Measurements from ENCODE around the gene WDR12. TPM values are rescaled to one million over a fixed set of nuclear protein-coding genes. Genes with fewer than 3 reads are reported as not detected.
A peak's percentile ranks its signal among the peaks of the same experiment; 100 is the strongest.
"Not testable (repeated sequence)": the region's sequence is repeated elsewhere in the genome, so short reads cannot be mapped to it uniquely, and the experiment has no call there.

Gene WDR12
- total RNA-seq, 5 donors from 2014 or later (not counting 1 experiment from before 2014, with no cell fraction given) = 10.3 to 34.5 (median 27.5) TPM

DNA sequence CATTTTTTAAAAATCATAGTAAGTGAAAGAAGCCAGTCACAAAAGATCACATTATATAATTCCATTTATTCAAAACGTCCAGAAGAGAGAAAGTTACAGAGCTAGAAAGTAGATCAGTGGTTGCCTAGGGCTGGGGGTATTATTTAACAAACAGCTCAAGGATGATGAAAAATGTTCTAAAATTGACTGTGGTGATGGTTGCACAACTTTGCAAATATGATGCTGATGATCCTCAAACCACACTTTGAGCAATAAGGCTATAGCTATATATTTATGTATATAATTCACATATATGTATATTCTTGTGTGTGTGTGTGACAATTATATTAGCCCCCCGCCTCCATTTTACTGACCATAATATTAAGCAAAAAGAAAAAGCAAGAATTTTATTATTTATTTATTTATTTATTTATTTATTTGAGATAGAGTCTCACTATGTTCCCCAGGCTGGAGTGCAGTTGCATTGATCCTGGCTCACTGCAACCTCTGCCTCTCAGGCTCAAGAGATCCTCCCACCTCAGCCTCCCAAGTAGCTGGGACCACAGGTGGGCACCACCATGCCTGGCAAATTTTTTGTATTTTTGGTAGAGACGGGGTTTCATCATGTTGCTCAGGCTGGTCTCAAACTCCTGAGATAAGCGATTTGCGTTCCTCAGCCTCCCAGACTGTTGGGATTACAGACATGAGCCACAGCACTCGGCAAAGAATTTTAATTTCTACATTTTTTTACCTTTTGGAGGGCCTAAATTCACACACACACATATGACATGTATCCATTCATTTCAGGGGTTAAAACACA is 1.9 kb downstream of the WDR12 start:
- H3K4me1 Mint-ChIP-seq = peaks cover 40 to 47% (median 42%) of the 10 kb centered on the region in 3 donors
- Histone ChIP-seq H3K27ac (ENCODE audit: low read length) (no peak overlapping the region), H3K4me1 (ENCODE audit: control insufficient read depth in 1 of 2, extremely low read depth in 1 of 2, insufficient read depth in 2 of 2, low read length in 2 of 2) (peaks cover 7 to 8% of the 10 kb centered on the region in 2 experiments), H3K36me3 (ENCODE audit: control insufficient read depth in 2 of 2, extremely low read depth in 1 of 2, insufficient read depth in 1 of 2, low read length in 1 of 2) (no peaks in the 10 kb centered on the region), H3K4me3 (ENCODE audit: control insufficient read depth in 1 of 2, extremely low read depth in 1 of 2, low read length in 1 of 2) (no peak overlapping the region), H3K27me3 (replicated peaks in 1 of 2; ENCODE audit: control insufficient read depth in 2 of 2, extremely low read depth in 1 of 2, insufficient read depth in 2 of 2, low read length in 1 of 2) (no peaks in the 10 kb centered on the region), H3K9me3 (no peaks in the 10 kb centered on the region)
- ChIA-PET CTCF (interaction anchor here in 1 of 2 donors (0.5 to 0.7 kb wide), 3 partner anchors 10 to 346 kb away, joined by 3 to 6 read pairs (median 3); no protein-coding TSS in a partner anchor), POLR2A (no interaction called here)
- peak overlapping the region in 2 of 3 donors; percentile 37 to 92 for H3K4me3 Mint-ChIP-seq
- no peak overlapping the region for H3K27ac Mint-ChIP-seq
- 98% methylated on average over 4 of the region's 6 CpGs for WGBS (ENCODE audit: insufficient coverage)
- H3K36me3 Mint-ChIP-seq = peaks cover 14% of the 10 kb centered on the region
- H3K9me3 Mint-ChIP-seq = peaks cover 3 to 4% (median 4%) of the 10 kb centered on the region in 3 donors
- no peak for ATAC-seq (replicated peaks in 1 of 4)
- no peaks in the 10 kb centered on the region for H3K27me3 Mint-ChIP-seq
- DNase-seq = no peak

DNA sequence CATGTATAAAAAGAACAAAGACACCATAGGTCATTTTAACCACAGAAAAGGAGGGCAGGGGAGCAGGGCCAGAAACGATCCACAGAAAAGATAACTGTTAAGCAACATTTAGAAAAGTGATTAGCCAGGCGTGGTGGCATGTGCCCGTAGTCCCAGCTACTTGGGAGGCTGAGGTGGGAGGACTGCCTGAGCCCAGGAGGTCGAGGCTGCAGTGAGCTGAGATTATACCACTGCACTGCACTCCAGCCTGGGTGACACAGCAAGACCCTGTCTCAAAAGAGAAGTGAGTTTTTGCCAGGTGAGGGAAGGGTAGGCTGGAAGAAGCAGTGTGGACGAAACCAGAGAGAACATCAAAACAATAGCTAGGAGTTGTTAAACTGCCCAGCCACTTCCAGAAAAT is 3.3 kb downstream of the WDR12 start:
- Histone ChIP-seq H3K27me3 (replicated peaks in 1 of 2; ENCODE audit: control insufficient read depth in 2 of 2, extremely low read depth in 1 of 2, insufficient read depth in 2 of 2, low read length in 1 of 2) (no peaks in the 10 kb centered on the region), H3K9me3 (no peaks in the 10 kb centered on the region), H3K36me3 (ENCODE audit: control insufficient read depth in 2 of 2, extremely low read depth in 1 of 2, insufficient read depth in 1 of 2, low read length in 1 of 2) (no peaks in the 10 kb centered on the region), H3K4me3 (ENCODE audit: control insufficient read depth in 1 of 2, extremely low read depth in 1 of 2, low read length in 1 of 2) (no peak overlapping the region), H3K27ac (ENCODE audit: low read length) (no peak overlapping the region), H3K4me1 (ENCODE audit: control insufficient read depth in 1 of 2, extremely low read depth in 1 of 2, insufficient read depth in 2 of 2, low read length in 2 of 2) (peaks cover 7 to 8% of the 10 kb centered on the region in 2 experiments)
- ATAC-seq (replicated peaks in 1 of 4) = no peak
- Mint-ChIP-seq H3K4me1 (peaks cover 38 to 49% (median 48%) of the 10 kb centered on the region in 3 donors), H3K4me3 (no peak overlapping the region), H3K36me3 (peaks cover 24% of the 10 kb centered on the region), H3K27me3 (no peaks in the 10 kb centered on the region), H3K9me3 (peaks cover 3 to 4% (median 4%) of the 10 kb centered on the region in 3 donors), H3K27ac (no peak overlapping the region)
- ChIA-PET POLR2A (no interaction called here), CTCF (no interaction called here)
- 81% methylated on average over 5 of the region's 5 CpGs for WGBS (ENCODE audit: insufficient coverage)
- DNase-seq = no peak

DNA sequence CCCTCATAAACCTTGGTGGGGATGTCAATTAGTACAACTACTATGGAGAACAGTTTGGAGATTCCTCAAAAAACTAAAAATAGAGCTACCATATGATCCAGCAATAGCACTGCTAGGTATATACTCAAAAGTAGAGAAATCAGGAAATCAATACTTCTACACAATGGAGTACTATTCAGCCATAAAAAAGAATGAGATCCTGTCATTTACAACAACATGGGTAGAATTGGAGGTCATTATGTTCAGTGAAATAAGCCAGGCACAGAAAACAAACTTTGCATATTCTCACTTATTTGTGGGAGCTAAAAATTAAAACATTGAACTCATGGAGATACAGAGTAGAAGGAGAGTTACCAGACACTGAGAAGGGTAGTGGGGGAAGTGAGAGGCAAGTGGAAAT is 6.0 kb downstream of the WDR12 start:
- H3K9me3 ChIP-seq; H3K9me3 Mint-ChIP-seq; H3K27ac Mint-ChIP-seq; H3K4me1 ChIP-seq (ENCODE audit: control insufficient read depth in 1 of 2, extremely low read depth in 1 of 2, insufficient read depth in 2 of 2, low read length in 2 of 2); DNase-seq; H3K27ac ChIP-seq (ENCODE audit: low read length); H3K27me3 ChIP-seq (replicated peaks in 1 of 2; ENCODE audit: control insufficient read depth in 2 of 2, extremely low read depth in 1 of 2, insufficient read depth in 2 of 2, low read length in 1 of 2); POLR2A ChIA-PET; H3K36me3 ChIP-seq (ENCODE audit: control insufficient read depth in 2 of 2, extremely low read depth in 1 of 2, insufficient read depth in 1 of 2, low read length in 1 of 2); CTCF ChIA-PET; H3K27me3 Mint-ChIP-seq; ATAC-seq (replicated peaks in 1 of 4); H3K4me3 ChIP-seq (ENCODE audit: control insufficient read depth in 1 of 2, extremely low read depth in 1 of 2, low read length in 1 of 2); H3K4me3 Mint-ChIP-seq: not testable (repeated sequence)
- Mint-ChIP-seq H3K36me3 (peaks cover 34% of the 10 kb centered on the region), H3K4me1 (peaks cover 25 to 38% (median 36%) of the 10 kb centered on the region in 3 donors)

DNA sequence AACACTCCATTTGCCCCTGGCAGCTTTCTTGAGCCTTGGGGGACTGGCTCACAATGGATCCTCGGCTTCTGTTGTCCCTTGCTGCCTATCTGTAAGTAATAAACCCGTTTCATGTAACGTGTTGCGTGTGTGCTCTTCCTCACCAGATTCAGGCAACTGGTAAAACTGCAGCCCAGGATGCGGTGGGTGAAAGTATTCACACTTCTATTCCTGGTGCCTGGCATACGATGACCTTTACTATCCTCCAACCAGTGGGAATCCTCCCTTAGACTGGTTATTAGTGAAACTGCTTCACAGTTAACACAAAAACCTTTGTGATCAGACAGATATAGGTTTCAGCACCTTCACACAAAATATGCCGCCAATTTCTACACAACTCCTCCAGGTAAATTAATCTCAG is 26.3 kb downstream of the WDR12 start:
- ATAC-seq (replicated peaks in 1 of 4) (no peak), DNase-seq (no peak)
- CTCF ChIA-PET = no interaction called here
- Histone ChIP-seq H3K9me3 (no peaks in the 10 kb centered on the region), H3K36me3 (ENCODE audit: control insufficient read depth in 2 of 2, extremely low read depth in 1 of 2, insufficient read depth in 1 of 2, low read length in 1 of 2) (peaks cover 10 to 19% of the 10 kb centered on the region in 2 donors), H3K27ac (ENCODE audit: low read length) (no peak overlapping the region), H3K27me3 (replicated peaks in 1 of 2; ENCODE audit: control insufficient read depth in 2 of 2, extremely low read depth in 1 of 2, insufficient read depth in 2 of 2, low read length in 1 of 2) (no peaks in the 10 kb centered on the region), H3K4me3 (ENCODE audit: control insufficient read depth in 1 of 2, extremely low read depth in 1 of 2, low read length in 1 of 2) (no peak overlapping the region), H3K4me1 (ENCODE audit: control insufficient read depth in 1 of 2, extremely low read depth in 1 of 2, insufficient read depth in 2 of 2, low read length in 2 of 2) (no peaks in the 10 kb centered on the region)
- POLR2A ChIA-PET = no interaction called here
- Mint-ChIP-seq H3K4me3 (no peak overlapping the region), H3K36me3 (peaks cover 46% of the 10 kb centered on the region), H3K9me3 (no peaks in the 10 kb centered on the region), H3K4me1 (no peaks in the 10 kb centered on the region), H3K27ac (no peak overlapping the region), H3K27me3 (no peaks in the 10 kb centered on the region)
- WGBS (ENCODE audit: insufficient coverage) = 93% methylated on average over 6 of the region's 7 CpGs

DNA sequence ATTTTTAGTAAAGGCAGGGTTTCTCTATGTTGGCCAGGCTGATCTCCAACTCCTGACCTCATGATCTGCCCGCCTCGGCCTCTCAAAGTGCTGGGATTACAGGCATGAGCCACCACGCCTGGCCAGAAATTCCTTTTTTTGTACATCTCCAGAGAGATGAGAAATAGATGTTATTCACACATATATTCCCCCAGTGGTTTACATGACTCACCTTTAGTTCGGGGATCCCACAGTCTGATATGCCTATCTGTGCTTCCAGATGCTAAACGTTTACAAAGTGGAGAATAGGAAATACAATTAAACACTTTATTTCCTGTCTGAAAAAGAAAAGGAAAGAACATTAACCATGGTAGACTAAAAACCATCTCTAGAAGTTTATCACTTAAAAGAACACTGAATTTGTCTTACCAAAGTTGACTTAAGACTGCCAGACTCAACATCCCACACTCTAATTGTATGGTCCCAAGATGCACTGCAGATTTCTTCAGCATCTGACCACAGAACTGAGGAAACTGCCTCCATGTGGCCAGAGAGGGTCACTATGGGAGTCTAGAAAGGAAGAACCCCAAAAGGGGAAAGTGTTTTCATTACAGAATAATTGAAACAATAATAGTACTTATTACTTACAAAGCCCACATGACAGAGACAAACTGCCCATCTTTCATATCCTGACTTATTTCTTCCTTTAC is 27.3 kb downstream of the WDR12 start:
- Mint-ChIP-seq H3K4me3 (no peak overlapping the region), H3K27me3 (no peaks in the 10 kb centered on the region), H3K9me3 (no peaks in the 10 kb centered on the region), H3K36me3 (peaks cover 44% of the 10 kb centered on the region), H3K4me1 (no peaks in the 10 kb centered on the region), H3K27ac (no peak overlapping the region)
- no peak for ATAC-seq (replicated peaks in 1 of 4)
- Histone ChIP-seq H3K9me3 (no peaks in the 10 kb centered on the region), H3K27ac (ENCODE audit: low read length) (no peak overlapping the region), H3K4me1 (ENCODE audit: control insufficient read depth in 1 of 2, extremely low read depth in 1 of 2, insufficient read depth in 2 of 2, low read length in 2 of 2) (no peaks in the 10 kb centered on the region), H3K27me3 (replicated peaks in 1 of 2; ENCODE audit: control insufficient read depth in 2 of 2, extremely low read depth in 1 of 2, insufficient read depth in 2 of 2, low read length in 1 of 2) (no peaks in the 10 kb centered on the region), H3K4me3 (ENCODE audit: control insufficient read depth in 1 of 2, extremely low read depth in 1 of 2, low read length in 1 of 2) (no peak overlapping the region), H3K36me3 (ENCODE audit: control insufficient read depth in 2 of 2, extremely low read depth in 1 of 2, insufficient read depth in 1 of 2, low read length in 1 of 2) (peaks cover 10 to 19% of the 10 kb centered on the region in 2 donors)
- CTCF ChIA-PET = no interaction called here
- POLR2A ChIA-PET = no interaction called here
- no peak for DNase-seq
- WGBS (ENCODE audit: insufficient coverage) = no CpG with 5 or more reads among the region's 5 CpGs

DNA sequence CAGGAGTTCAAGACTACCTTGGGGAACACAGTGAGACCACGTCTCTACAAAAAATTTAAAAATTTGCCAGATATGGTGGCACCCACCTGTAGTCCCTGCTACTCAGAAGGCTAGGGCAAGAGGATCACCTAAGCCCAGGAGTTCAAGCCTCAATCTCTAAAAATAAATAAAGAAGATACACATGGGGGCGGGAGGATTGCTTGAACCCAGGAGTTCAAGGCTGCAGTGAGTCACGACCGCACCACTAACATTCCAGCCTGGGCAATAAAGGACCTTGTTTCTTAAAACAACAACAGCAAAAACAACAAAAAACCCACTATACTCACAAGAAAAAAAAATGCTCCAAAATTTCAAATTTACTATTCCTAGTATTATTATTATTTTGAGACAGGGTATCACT is 29.9 kb downstream of the WDR12 start:
- Mint-ChIP-seq H3K4me1 (no peaks in the 10 kb centered on the region), H3K4me3 (no peak overlapping the region), H3K27ac (no peak overlapping the region), H3K36me3 (peaks cover 27% of the 10 kb centered on the region), H3K27me3 (no peaks in the 10 kb centered on the region), H3K9me3 (no peaks in the 10 kb centered on the region)
- 100% methylated on average over 1 of the region's 4 CpGs for WGBS (ENCODE audit: insufficient coverage)
- no peak for DNase-seq
- no peak for ATAC-seq (replicated peaks in 1 of 4)
- ChIA-PET CTCF (no interaction called here), POLR2A (no interaction called here)
- H3K9me3 ChIP-seq = no peaks in the 10 kb centered on the region
- H3K36me3 ChIP-seq (ENCODE audit: control insufficient read depth in 2 of 2, extremely low read depth in 1 of 2, insufficient read depth in 1 of 2, low read length in 1 of 2) = peaks cover 3 to 19% of the 10 kb centered on the region in 2 donors
- no peaks in the 10 kb centered on the region for H3K27me3 ChIP-seq (replicated peaks in 1 of 2; ENCODE audit: control insufficient read depth in 2 of 2, extremely low read depth in 1 of 2, insufficient read depth in 2 of 2, low read length in 1 of 2)
- H3K27ac ChIP-seq (ENCODE audit: low read length) = no peak overlapping the region
- H3K4me3 ChIP-seq (ENCODE audit: control insufficient read depth in 1 of 2, extremely low read depth in 1 of 2, low read length in 1 of 2) = no peak overlapping the region
- H3K4me1 ChIP-seq (ENCODE audit: control insufficient read depth in 1 of 2, extremely low read depth in 1 of 2, insufficient read depth in 2 of 2, low read length in 2 of 2) = no peaks in the 10 kb centered on the region
